T-helper 2 cell treated with Interferon-gamma antibody and Interleukin-4, amounts not matched to agents 100 ng/mL and 5 ng/mL, for 36 hours (primary cell): Measurements from ENCODE around the gene PCSK9. TPM values are rescaled to one million over a fixed set of nuclear protein-coding genes. Genes with fewer than 3 reads are reported as not detected.

Source experiments
- intact Hi-C: fragments of 100-400 bp; cut with micrococcal nuclease; formaldehyde crosslinking; loops from one replicate; pipeline ENCODE4 v1.15.1; 2023
- total RNA-seq: library from RNA; stranded (reverse); gene quantifications from 2 replicates; pipeline ENCODE4 v1.2.3, GENCODE V29; 2022

Gene PCSK9
- total RNA-seq, 1 donor from 2014 or later, result 0.07 TPM

GRCh38 chr1:55057956-55058298, 18.6 kb downstream of the PCSK9 start:
- intact Hi-C loops, result no loop called here

GRCh38 chr1:55059302-55060132, 20.2 kb downstream of the PCSK9 start:
- intact Hi-C loops, result no loop called here

GRCh38 chr1:55060133-55060999, 21.0 kb downstream of the PCSK9 start:
- intact Hi-C loops, result no loop called here

GRCh38 chr1:55061000-55061705, 21.8 kb downstream of the PCSK9 start:
- intact Hi-C loops, result no loop called here

- intact Hi-C loops, result no loop called here
These were observed 22.5 kb downstream of the PCSK9 start for GRCh38 chr1:55061706-55062321.

- intact Hi-C loops, result no loop called here
These were observed 23.6 kb downstream of the PCSK9 start for GRCh38 chr1:55062801-55063576.

- intact Hi-C loops, result no loop called here
These were observed 24.2 kb downstream of the PCSK9 start for GRCh38 chr1:55063577-55063942.

GRCh38 chr1:55064071-55064581, 24.8 kb downstream of the PCSK9 start:
- intact Hi-C loops, result no loop called here

GRCh38 chr1:55064861-55065263, 25.5 kb downstream of the PCSK9 start:
- intact Hi-C loops, result no loop called here

- intact Hi-C loops, result no loop called here
These were observed 26.3 kb downstream of the PCSK9 start for GRCh38 chr1:55065648-55066047.

GRCh38 chr1:55067022-55067778, 27.9 kb downstream of the PCSK9 start:
- intact Hi-C loops, result no loop called here

- intact Hi-C loops, result no loop called here
These were observed 28.6 kb downstream of the PCSK9 start for GRCh38 chr1:55067914-55068313.

- intact Hi-C loops, result no loop called here
These were observed 29.3 kb downstream of the PCSK9 start for GRCh38 chr1:55068638-55069037.

GRCh38 chr1:55069280-55069679, 29.9 kb downstream of the PCSK9 start:
- intact Hi-C loops, result no loop called here

- intact Hi-C loops, result no loop called here
These were observed 31.2 kb downstream of the PCSK9 start for GRCh38 chr1:55070293-55071164.

- intact Hi-C loops, result no loop called here
These were observed 32.1 kb downstream of the PCSK9 start for GRCh38 chr1:55071477-55071876.

- intact Hi-C loops, result no loop called here
These were observed 34.0 kb downstream of the PCSK9 start for GRCh38 chr1:55073187-55073916.

- intact Hi-C loops, result no loop called here
These were observed 35.1 kb downstream of the PCSK9 start for GRCh38 chr1:55074455-55074854.
